Prostate gland (tissue), 2 donors: ENCODE results near the gene PREPL. TPM values are rescaled to one million over a fixed set of nuclear protein-coding genes. Genes with fewer than 3 reads are reported as not detected.

Experiments used
- DNase-seq: peaks from one replicate; pipeline ENCODE4 v3.0.0-alpha.2; 2019; ENCODE audit warnings: low spot score
- H3K27ac ChIP-seq, 2 donors: fragments of 200-600 bp; sonication (generic); 2 replicates each; pipeline ENCODE4 v1.5.1; 2017 to 2019
- H3K27me3 ChIP-seq: fragments of 200-600 bp; sonication (generic); replicated peaks from 2 replicates; pipeline ENCODE4 v1.5.1; 2019; ENCODE audit not compliant: insufficient read depth
- H3K36me3 ChIP-seq, 2 donors: fragments of 200-600 bp; sonication (generic); 1 replicate in 1 of 2; 2 replicates in 1 of 2; pipeline versions ENCODE4 v1.5.1 to v1.8.1; 2017 to 2019
- H3K4me1 ChIP-seq: fragments of 200-600 bp; sonication (generic); replicated peaks from 2 replicates; pipeline ENCODE4 v1.5.1; 2019
- H3K4me3 ChIP-seq, 2 donors: fragments of 200-600 bp; sonication (generic); 2 replicates each; pipeline ENCODE4 v1.5.1; 2017 to 2019
- H3K9me3 ChIP-seq: fragments of 200-600 bp; sonication (generic); 2 replicates; pipeline ENCODE4 v1.5.1; 2017
- POLR2A ChIP-seq: fragments of 450-650 bp; IDR thresholded peaks from one replicate; pipeline ENCODE4 v1.6.1; 2016; ENCODE audit warnings: antibody characterized with exemption, mild to moderate bottlenecking
- POLR2AphosphoS5 ChIP-seq: sonication (generic); formaldehyde crosslinking; IDR thresholded peaks from one replicate; pipeline ENCODE4 v1.6.1; 2017; ENCODE audit warnings: antibody characterized with exemption
- WGBS: methylation state at CpG from one replicate; pipeline ENCODE4 v1.1.5; 2018; 5-methylcytosine and 5-hydroxymethylcytosine counted together
- intact Hi-C: fragments of 100-400 bp; cut with DNase I; formaldehyde crosslinking; loops from one replicate; pipeline ENCODE4 v1.14.2; 2022
- total RNA-seq, 2 donors: library from RNA; depleted of rRNA; stranded (reverse); fragments of >200 nt; gene quantifications; one replicate each; pipeline ENCODE4 v1.1.0, GENCODE V29; 2016
- TF ChIP-seq, protein P1 (sequence below), 4 experiments: fragments of 200-600 bp in 2 of 4; fragments of 450-650 bp in 2 of 4; sonication (generic) in 2 of 4; IDR thresholded peaks; 1 replicate in 3 of 4; 2 replicates in 1 of 4; pipeline ENCODE4 v1.5.1; 2016 to 2019; ENCODE audit warnings: antibody characterized with exemption in 4 of 4, mild to moderate bottlenecking in 2 of 4, moderate library complexity in 2 of 4

The PREPL gene
- total RNA-seq, 2 donors from 2014 or later, result 40.3 to 49.3 TPM

GRCh38 chr2:44360749-44361329 is 455 bp downstream of the PREPL start:
- Histone ChIP-seq H3K4me3 (peak overlapping the region; percentile 80 to 88), H3K27me3 (no peaks in the 10 kb centered on the region), H3K9me3 (no peaks in the 10 kb centered on the region), H3K27ac (peak overlapping the region; percentile 98), H3K4me1 (no peaks in the 10 kb centered on the region), H3K36me3 (no peaks in the 10 kb centered on the region)
- no peak for DNase-seq
- intact Hi-C loops, result loop anchor here (10.0 kb wide), 1 partner anchor 186 kb away; no protein-coding TSS in a partner anchor
- TF ChIP-seq POLR2AphosphoS5 (no peak), POLR2A (no peak)
- TF ChIP-seq, protein P1, sequence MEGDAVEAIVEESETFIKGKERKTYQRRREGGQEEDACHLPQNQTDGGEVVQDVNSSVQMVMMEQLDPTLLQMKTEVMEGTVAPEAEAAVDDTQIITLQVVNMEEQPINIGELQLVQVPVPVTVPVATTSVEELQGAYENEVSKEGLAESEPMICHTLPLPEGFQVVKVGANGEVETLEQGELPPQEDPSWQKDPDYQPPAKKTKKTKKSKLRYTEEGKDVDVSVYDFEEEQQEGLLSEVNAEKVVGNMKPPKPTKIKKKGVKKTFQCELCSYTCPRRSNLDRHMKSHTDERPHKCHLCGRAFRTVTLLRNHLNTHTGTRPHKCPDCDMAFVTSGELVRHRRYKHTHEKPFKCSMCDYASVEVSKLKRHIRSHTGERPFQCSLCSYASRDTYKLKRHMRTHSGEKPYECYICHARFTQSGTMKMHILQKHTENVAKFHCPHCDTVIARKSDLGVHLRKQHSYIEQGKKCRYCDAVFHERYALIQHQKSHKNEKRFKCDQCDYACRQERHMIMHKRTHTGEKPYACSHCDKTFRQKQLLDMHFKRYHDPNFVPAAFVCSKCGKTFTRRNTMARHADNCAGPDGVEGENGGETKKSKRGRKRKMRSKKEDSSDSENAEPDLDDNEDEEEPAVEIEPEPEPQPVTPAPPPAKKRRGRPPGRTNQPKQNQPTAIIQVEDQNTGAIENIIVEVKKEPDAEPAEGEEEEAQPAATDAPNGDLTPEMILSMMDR (IDR thresholded peaks at IDR 0.05), result no peak
- 2% methylated on average over 19 of the region's 19 CpGs for WGBS

GRCh38 chr2:44358503-44358902 is 2.8 kb downstream of the PREPL start:
- WGBS, result 77% methylated on average over 3 of the region's 3 CpGs
- DNase-seq, result no peak
- H3K4me3 ChIP-seq, result no peak overlapping the region
- H3K27me3 ChIP-seq, result no peaks in the 10 kb centered on the region
- H3K27ac ChIP-seq, result no peak overlapping the region
- TF ChIP-seq POLR2AphosphoS5 (no peak), POLR2A (no peak)
- TF ChIP-seq, protein P1 (IDR thresholded peaks at IDR 0.05), result no peak
- H3K36me3 ChIP-seq, result no peaks in the 10 kb centered on the region
- H3K4me1 ChIP-seq, result no peaks in the 10 kb centered on the region
- H3K9me3 ChIP-seq, result no peaks in the 10 kb centered on the region
- intact Hi-C loops, result no loop called here

GRCh38 chr2:44354761-44355160 is 6.5 kb downstream of the PREPL start:
- Histone ChIP-seq H3K27me3 (no peaks in the 10 kb centered on the region), H3K27ac (no peak overlapping the region), H3K9me3 (no peaks in the 10 kb centered on the region), H3K36me3 (no peaks in the 10 kb centered on the region), H3K4me1 (no peaks in the 10 kb centered on the region), H3K4me3 (no peak overlapping the region)
- WGBS, result 88% methylated on average over 6 of the region's 6 CpGs
- TF ChIP-seq, protein P1 (IDR thresholded peaks at IDR 0.05), result no peak
- TF ChIP-seq POLR2A, result no peak
- no peak for TF ChIP-seq POLR2AphosphoS5
- no peak for DNase-seq
- intact Hi-C loops, result no loop called here

- intact Hi-C loops, result no loop called here
- TF ChIP-seq POLR2A, result no peak
- no peak for TF ChIP-seq POLR2AphosphoS5
- H3K27me3 ChIP-seq, result no peaks in the 10 kb centered on the region
- WGBS, result 92% methylated on average over 1 of the region's 1 CpG
- no peak overlapping the region for H3K27ac ChIP-seq
- H3K36me3 ChIP-seq, result no peaks in the 10 kb centered on the region
- no peaks in the 10 kb centered on the region for H3K9me3 ChIP-seq
- H3K4me3 ChIP-seq, result no peak overlapping the region
- DNase-seq, result no peak
- H3K4me1 ChIP-seq, result no peaks in the 10 kb centered on the region
These were observed 8.8 kb downstream of the PREPL start for GRCh38 chr2:44352510-44352909.

GRCh38 chr2:44351676-44352075 is 9.6 kb downstream of the PREPL start:
- H3K9me3 ChIP-seq, result no peaks in the 10 kb centered on the region
- TF ChIP-seq POLR2AphosphoS5 (no peak), POLR2A (no peak)
- TF ChIP-seq, protein P1 (IDR thresholded peaks at IDR 0.05), result no peak
- WGBS, result 93% methylated on average over 2 of the region's 2 CpGs
- no peaks in the 10 kb centered on the region for H3K27me3 ChIP-seq
- intact Hi-C loops, result no loop called here
- no peaks in the 10 kb centered on the region for H3K4me1 ChIP-seq
- no peak overlapping the region for H3K27ac ChIP-seq
- no peaks in the 10 kb centered on the region for H3K36me3 ChIP-seq
- H3K4me3 ChIP-seq, result no peak overlapping the region
- DNase-seq, result no peak
